Left colon (tissue), 2 donors: Measurements from ENCODE around the gene IZUMO1. TPM values are rescaled to one million over a fixed set of nuclear protein-coding genes. Genes with fewer than 3 reads are reported as not detected.
"Not testable (repeated sequence)": the region's sequence is repeated elsewhere in the genome, so short reads cannot be mapped to it uniquely, and the experiment has no call there.

Experiments
- ATAC-seq: fragments of 200-7000 bp; cut with Tn5 transposase; one replicate; pipeline ENCODE4 v1.9.1; 2020; ENCODE audit warnings: mild to moderate bottlenecking, moderate library complexity
- DNase-seq, 2 donors: peaks; one replicate each; pipeline ENCODE4 v3.0.0-alpha.2; 2020
- intact Hi-C, 2 donors: fragments of 100-400 bp; cut with DNase I in 1 of 2; cut with micrococcal nuclease in 1 of 2; formaldehyde crosslinking; loops; one replicate each; pipeline versions ENCODE4 v1.11.2 to v1.14.0; 2022; cut with DNase I, micrococcal nuclease
- long read RNA-seq: library from polyadenylated mRNA; unstranded; transcript quantifications from one replicate; pipeline ENCODE4 v2.0.0, GENCODE V29; 2021
- total RNA-seq, 2 donors: library from RNA; stranded (reverse); fragmentation: NEBNext Ultra II Directional; extraction: Animal tissue kit (Norgen Biotek cat#: 25700); gene quantifications; one replicate each; pipeline ENCODE4 v1.2.1, GENCODE V29; 2021
- donor health status: DM: no; HTN: no; CAD: no.
- donor health status: DM: yes; HTN: yes; CAD: no.

IZUMO1 gene
- total RNA-seq, result not detected
- long read RNA-seq, result 0 reads

GRCh38 chr19:48746738-48747575 is at the start of gene IZUMO1:
Gene IZUMO1 (minus strand): TSS chr19:48746909. CDS start chr19:48745859, 1,050 bp downstream.
- ATAC-seq (peak; percentile 61), DNase-seq (peak; percentile 59 to 65)
- intact Hi-C loops, result no loop called here

- intact Hi-C loops, result no loop called here
- ATAC-seq, result peak; percentile 9
- no peak for DNase-seq
These were observed 49.0 kb upstream of the IZUMO1 start for GRCh38 chr19:48795685-48796070.

- DNase-seq, result peak; percentile 91 to 93
- ATAC-seq, result peak; percentile 98
- intact Hi-C loops, result no loop called here
These were observed 48.5 kb upstream of the IZUMO1 start for GRCh38 chr19:48795055-48795684.

- intact Hi-C loops, result loop anchor here in 1 of 2 donors (5.0 kb wide), 1 partner anchor 178 kb away; no protein-coding TSS in a partner anchor
- DNase-seq, result no peak
- no peak for ATAC-seq
These were observed 47.6 kb upstream of the IZUMO1 start for GRCh38 chr19:48794291-48794690.

- ATAC-seq (no peak), DNase-seq (no peak)
- intact Hi-C loops, result loop anchor here in 1 of 2 donors (5.0 kb wide), 1 partner anchor 179 kb away; no protein-coding TSS in a partner anchor
These were observed 46.6 kb upstream of the IZUMO1 start for GRCh38 chr19:48793271-48793670.

- not testable (repeated sequence) for ATAC-seq, DNase-seq
- intact Hi-C loops, result loop anchor here (2.0 to 5.0 kb wide), 2 partner anchors 55 kb away; no protein-coding TSS in a partner anchor
These were observed 40.6 kb upstream of the IZUMO1 start for GRCh38 chr19:48787331-48787730.

- intact Hi-C loops, result loop anchor here (2.0 to 5.0 kb wide), 2 partner anchors 56 kb away; no protein-coding TSS in a partner anchor
- ATAC-seq, DNase-seq: not testable (repeated sequence)
These were observed 39.7 kb upstream of the IZUMO1 start for GRCh38 chr19:48786422-48786821.

GRCh38 chr19:48784527-48784926 is 37.8 kb upstream of the IZUMO1 start:
- no peak for DNase-seq
- no peak for ATAC-seq
- intact Hi-C loops, result no loop called here

- DNase-seq (no peak), ATAC-seq (peak; percentile 43)
- intact Hi-C loops, result no loop called here
These were observed 34.1 kb upstream of the IZUMO1 start for GRCh38 chr19:48780631-48781391.

- ATAC-seq (no peak), DNase-seq (no peak)
- intact Hi-C loops, result no loop called here
These were observed 32.9 kb upstream of the IZUMO1 start for GRCh38 chr19:48779636-48780035.

- DNase-seq (no peak), ATAC-seq (no peak)
- intact Hi-C loops, result no loop called here
These were observed 31.0 kb upstream of the IZUMO1 start for GRCh38 chr19:48777720-48778119.

- DNase-seq, result no peak
- ATAC-seq, result no peak
- intact Hi-C loops, result no loop called here
These were observed 30.4 kb upstream of the IZUMO1 start for GRCh38 chr19:48777139-48777538.

- DNase-seq, result no peak
- ATAC-seq, result no peak
These were observed 25.8 kb upstream of the IZUMO1 start for GRCh38 chr19:48772503-48772953.

GRCh38 chr19:48770734-48771472 is 24.2 kb upstream of the IZUMO1 start:
- DNase-seq (no peak), ATAC-seq (no peak)
- intact Hi-C loops, result no loop called here

More at GRCh38 chr19:48772503-48772953, 25.8 kb upstream of the IZUMO1 start:
- intact Hi-C loops, result no loop called here

GRCh38 chr19:48770266-48770665 is 23.6 kb upstream of the IZUMO1 start:
- DNase-seq, result no peak
- intact Hi-C loops, result no loop called here
- ATAC-seq, result no peak

GRCh38 chr19:48768994-48769713 is 22.4 kb upstream of the IZUMO1 start:
- intact Hi-C loops, result no loop called here
- no peak for DNase-seq
- no peak for ATAC-seq

GRCh38 chr19:48768171-48768753 is 21.6 kb upstream of the IZUMO1 start:
- DNase-seq, intact Hi-C loops, ATAC-seq: not testable (repeated sequence)
